ENCODE data around the gene GPR107.

- TF ChIP-seq EZH2phosphoT487 (IDR thresholded peaks at IDR 0.05; ENCODE audit: borderline replicate concordance, low read depth, low read length) = no peak
- TF ChIP-seq CTCF (conservative IDR thresholded peaks at IDR 0.05; ENCODE audit: low read length) = no peak
These were observed 87.0 kb downstream of the GPR107 start for GRCh38 chr9:130140706-130141105.
